Measurements from ENCODE around the gene RBP2.

RBP2 gene

GRCh38 chr3:139481116-139481515 lies 4.8 kb upstream of the RBP2 start:
- DNase-seq (ENCODE audit: low spot score) = no peak

- DNase-seq (ENCODE audit: low spot score) = no peak
Observed at GRCh38 chr3:139480585-139480984, 4.3 kb upstream of the RBP2 start.

GRCh38 chr3:139477710-139478640 lies 1.7 kb upstream of the RBP2 start:
- no peak for DNase-seq (ENCODE audit: low spot score)

DNA sequence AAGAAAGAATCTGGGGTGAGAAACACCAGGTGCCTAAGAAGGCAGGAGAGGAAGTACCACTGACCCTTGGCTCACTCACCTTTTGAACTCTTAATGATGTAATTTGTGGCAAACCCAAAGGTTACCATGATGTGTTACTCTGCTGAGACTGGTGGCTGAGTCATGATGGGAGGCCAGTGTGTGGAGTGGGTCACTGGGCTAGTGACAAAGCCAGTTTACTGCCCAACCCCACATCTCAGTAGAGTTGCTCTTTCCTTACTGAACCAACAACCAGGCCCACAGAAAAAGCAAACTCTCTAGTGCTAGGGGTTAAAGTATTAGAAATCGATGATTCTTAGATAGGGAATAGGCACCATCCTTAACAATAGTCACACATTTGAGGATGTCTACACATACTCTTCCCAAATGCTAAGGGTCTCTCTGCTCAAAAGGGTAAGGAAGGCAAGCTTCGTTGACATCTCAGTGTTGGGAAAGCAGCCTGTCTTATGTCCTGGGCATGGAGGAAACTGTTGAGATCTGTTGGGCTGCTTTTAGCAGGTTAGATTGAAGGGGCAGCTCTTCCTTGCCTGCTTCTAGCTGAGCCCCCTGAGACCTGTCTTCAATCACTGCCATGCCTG lies 3.1 kb downstream of the RBP2 start:
- DNase-seq (ENCODE audit: low spot score) = no peak

DNA sequence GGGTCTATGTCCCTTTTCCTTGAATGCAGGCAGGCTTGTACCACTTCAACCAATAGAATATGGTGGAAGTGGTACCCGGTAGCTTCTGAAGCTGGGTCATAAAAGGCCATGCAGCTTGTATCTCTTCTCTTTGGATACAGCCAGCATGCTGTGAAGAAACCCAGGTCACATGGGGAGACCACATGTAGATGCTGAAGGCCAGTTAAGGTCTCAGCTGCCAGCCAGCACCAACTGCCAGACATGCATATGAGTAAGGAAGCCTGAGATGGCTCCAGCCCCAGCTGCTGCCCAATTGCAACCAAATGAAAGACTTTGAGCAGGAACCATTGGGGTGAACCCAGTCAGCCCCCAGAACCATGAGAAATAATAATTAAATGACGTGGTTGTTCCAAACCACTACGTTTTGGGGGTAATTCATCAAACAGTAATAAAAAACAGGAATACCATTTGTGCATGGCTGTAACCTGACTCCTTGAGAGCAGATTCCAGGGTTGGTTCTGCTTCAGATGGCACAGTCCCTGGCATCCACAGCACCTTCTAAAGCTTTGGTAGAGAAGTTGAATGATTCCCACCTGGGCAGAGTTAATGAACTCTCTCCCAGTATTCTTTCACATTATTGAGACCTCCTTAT lies 3.8 kb downstream of the RBP2 start:
- no peak for DNase-seq (ENCODE audit: low spot score)

DNA sequence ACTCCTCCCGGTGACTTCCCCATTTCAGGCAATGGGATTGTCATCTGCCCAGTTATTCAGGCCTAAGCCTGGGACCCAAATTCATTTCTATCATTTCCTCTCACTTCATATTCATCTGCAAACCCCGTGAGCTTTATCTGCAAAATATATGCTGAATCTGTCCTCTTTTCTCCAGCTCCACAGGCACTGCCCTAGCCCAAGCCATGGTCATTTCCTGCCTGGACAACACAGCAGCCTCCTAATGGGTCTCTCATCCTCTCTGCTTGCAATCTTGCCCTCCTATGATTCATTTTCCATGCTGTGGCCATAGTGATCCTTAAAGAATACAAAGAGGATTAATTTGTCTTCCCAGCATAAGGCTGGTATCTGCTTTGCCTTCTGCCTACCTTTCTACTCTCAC lies 6.1 kb downstream of the RBP2 start:
- no peak for DNase-seq (ENCODE audit: low spot score)

DNA sequence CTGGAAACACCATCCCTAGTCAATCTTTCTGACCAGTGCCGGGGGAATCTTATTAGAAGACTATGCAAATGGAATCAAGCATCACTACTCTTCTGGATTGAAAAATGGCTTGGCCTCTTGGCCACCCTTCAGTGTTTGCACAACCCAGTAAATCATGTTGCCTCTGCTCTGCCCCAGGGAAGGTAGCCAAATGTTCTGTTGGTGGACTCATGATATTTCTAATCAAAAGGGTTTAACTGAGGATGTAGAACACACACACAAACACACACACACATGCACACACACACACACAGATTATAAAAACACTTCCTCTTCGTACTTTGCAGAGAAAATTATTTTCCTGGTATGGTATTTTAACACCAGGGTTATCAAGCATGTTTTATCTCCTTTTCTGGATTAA lies 7.9 kb downstream of the RBP2 start:
- no peak for DNase-seq (ENCODE audit: low spot score)

GRCh38 chr3:139466360-139466759 lies 10.0 kb downstream of the RBP2 start:
- DNase-seq (ENCODE audit: low spot score) = no peak

DNA sequence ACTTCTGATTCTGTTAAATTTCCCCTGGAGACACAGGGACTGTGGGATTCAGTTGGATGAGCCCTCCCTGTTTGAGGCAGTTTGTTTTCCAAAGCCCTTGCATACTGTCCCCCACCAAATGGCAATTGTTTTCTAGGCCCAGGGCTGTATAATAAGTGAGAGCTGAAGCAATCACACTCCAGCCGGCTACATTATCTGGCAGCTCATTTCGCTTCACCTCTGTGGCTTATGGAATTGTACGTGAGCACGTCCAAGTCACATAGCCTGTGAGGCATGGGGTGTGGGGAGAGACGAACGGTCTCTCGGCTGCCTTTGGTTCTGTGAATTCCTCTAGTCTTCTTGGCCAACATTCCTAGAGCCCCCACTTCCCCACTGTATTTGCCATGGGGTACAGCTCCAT lies 10.7 kb downstream of the RBP2 start:
- DNase-seq (ENCODE audit: low spot score) = no peak

GRCh38 chr3:139463466-139463865 lies 12.8 kb downstream of the RBP2 start:
- no peak for DNase-seq (ENCODE audit: low spot score)

- no peak for DNase-seq (ENCODE audit: low spot score)
Observed at GRCh38 chr3:139460529-139460928, 15.8 kb downstream of the RBP2 start.

- DNase-seq (ENCODE audit: low spot score) = no peak
Observed at GRCh38 chr3:139460076-139460475, 16.2 kb downstream of the RBP2 start.

DNA sequence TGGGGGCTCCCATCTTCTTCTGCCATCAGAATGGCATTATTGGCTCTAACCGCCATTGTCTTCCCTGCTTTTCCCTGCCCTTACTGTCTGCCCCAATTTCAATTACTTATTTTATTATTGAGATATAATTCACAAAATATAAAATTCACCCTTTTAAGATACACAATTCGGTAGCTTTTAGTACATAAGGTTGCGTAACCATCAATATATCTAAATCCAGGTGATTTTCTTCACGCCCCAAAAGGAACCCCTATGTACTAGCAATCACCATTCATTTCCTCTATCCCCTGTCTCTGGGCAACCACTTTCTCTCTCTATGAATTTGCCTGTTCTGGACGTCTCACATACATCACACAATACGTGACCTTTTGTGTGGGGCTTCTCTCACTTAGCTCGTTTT lies 18.0 kb downstream of the RBP2 start:
- DNase-seq (ENCODE audit: low spot score) = no peak

DNA sequence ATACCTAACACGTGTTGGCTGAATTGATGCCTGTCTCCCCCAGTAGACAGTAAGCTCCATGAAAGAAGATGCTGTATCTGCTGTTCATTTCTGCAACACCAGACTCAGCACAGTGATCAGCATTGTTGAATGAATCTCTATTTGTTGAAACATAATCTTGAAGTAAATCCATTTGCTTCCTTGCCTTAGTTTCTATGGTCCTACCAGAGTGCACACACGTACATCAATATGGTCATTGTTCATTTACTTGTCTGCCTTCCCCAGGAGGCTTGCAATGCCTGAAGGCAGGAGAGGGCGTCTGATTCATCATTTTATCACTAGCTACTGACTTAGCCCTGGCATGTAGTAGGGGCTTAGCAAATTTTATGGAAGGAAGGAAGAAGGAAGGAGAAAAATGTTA lies 19.2 kb downstream of the RBP2 start:
- DNase-seq (ENCODE audit: low spot score) = no peak

DNA sequence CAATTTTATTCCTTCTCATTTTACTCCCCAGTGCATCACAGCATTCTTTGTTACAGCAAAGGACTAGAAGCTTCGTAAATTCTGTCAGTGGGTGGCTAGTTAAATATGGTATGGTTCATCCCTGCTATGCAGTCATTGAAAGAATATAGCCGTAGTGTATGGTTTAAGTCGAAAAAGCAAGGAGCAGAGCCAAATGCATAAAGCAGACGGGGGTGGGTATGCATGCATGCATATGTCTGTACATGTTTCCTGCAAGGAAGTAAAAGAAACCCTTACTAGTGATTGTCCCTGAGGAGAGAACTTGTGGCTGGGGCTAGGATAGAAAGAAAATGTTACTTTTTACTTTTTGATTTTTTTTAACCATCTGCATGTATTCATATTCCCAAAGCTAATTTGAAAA lies 19.9 kb downstream of the RBP2 start:
- no peak for DNase-seq (ENCODE audit: low spot score)

DNA sequence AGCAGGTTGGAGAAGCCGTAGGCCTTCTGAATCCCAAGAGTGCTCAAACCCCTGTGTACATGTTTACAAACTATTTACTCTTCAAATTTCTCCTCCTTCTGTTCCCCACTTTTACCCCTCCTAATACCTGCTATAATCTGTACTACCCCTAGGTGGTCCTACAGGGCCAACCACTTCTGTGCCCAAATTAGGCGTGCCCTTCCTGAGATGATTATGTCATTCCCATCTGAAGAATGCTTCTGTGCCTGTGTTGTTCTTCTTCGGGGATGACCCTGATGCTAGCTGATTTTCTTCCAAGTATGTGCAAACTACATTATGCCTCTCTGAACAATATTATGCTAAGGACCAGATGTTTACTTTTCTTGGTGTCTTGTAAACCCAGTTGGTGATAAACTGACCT lies 20.5 kb downstream of the RBP2 start:
- no peak for DNase-seq (ENCODE audit: low spot score)

GRCh38 chr3:139455206-139455605 lies 21.1 kb downstream of the RBP2 start:
- DNase-seq (ENCODE audit: low spot score) = no peak

GRCh38 chr3:139454346-139454745 lies 22.0 kb downstream of the RBP2 start:
- DNase-seq (ENCODE audit: low spot score) = no peak

- DNase-seq (ENCODE audit: low spot score) = no peak
Observed at GRCh38 chr3:139450159-139450558, 26.2 kb downstream of the RBP2 start.

GRCh38 chr3:139449566-139449965 lies 26.8 kb downstream of the RBP2 start:
- no peak for DNase-seq (ENCODE audit: low spot score)

GRCh38 chr3:139448104-139448503 lies 28.2 kb downstream of the RBP2 start:
- no peak for DNase-seq (ENCODE audit: low spot score)

- DNase-seq (ENCODE audit: low spot score) = no peak
Observed at GRCh38 chr3:139447486-139447885, 28.8 kb downstream of the RBP2 start.

- no peak for DNase-seq (ENCODE audit: low spot score)
Observed at GRCh38 chr3:139444446-139444845, 31.9 kb downstream of the RBP2 start.
